ENCODE data around the gene MLST8. TPM values are rescaled to one million over a fixed set of nuclear protein-coding genes. Genes with fewer than 3 reads are reported as not detected.

Gene MLST8
- total RNA-seq, 1 experiment from 2014 or later, result 58.0 TPM

- Mint-ChIP-seq H3K4me1 (ENCODE audit: low read depth, unreplicated experiment) (no peaks in the 10 kb centered on the region), H3K36me3 (ENCODE audit: insufficient read depth, unreplicated experiment) (peaks cover 74% of the 10 kb centered on the region), H3K9me3 (ENCODE audit: low read depth, unreplicated experiment) (no peaks in the 10 kb centered on the region), H3K27me3 (ENCODE audit: unreplicated experiment) (no peaks in the 10 kb centered on the region), H3K27ac (ENCODE audit: unreplicated experiment) (no peak overlapping the region), H3K4me3 (ENCODE audit: low read depth, unreplicated experiment) (no peak overlapping the region)
- CTCF ChIA-PET, result interaction anchor here (0.9 kb wide), 1 partner anchor 14 kb away, joined by 3 read pairs; no protein-coding TSS in a partner anchor
- no peak for TF ChIP-seq CTCF (IDR thresholded peaks at IDR 0.05; ENCODE audit: unreplicated experiment)
- BruUV-seq (replicated peaks), result TSS peak; percentile 87
- intact Hi-C loops (cut with micrococcal nuclease; ENCODE audit: unreplicated experiment), result no loop called here
- no peak for DNase-seq
These were observed 27.7 kb upstream of the MLST8 start for GRCh38 chr16:2177561-2177960.

GRCh38 chr16:2178321-2179106 is 26.7 kb upstream of the MLST8 start:
- Mint-ChIP-seq H3K9me3 (ENCODE audit: low read depth, unreplicated experiment) (no peaks in the 10 kb centered on the region), H3K27me3 (ENCODE audit: unreplicated experiment) (no peaks in the 10 kb centered on the region), H3K4me3 (ENCODE audit: low read depth, unreplicated experiment) (no peak overlapping the region), H3K27ac (ENCODE audit: unreplicated experiment) (no peak overlapping the region), H3K4me1 (ENCODE audit: low read depth, unreplicated experiment) (no peaks in the 10 kb centered on the region), H3K36me3 (ENCODE audit: insufficient read depth, unreplicated experiment) (peaks cover 75% of the 10 kb centered on the region)
- CTCF ChIA-PET, result no interaction called here
- no peak for DNase-seq
- intact Hi-C loops (cut with micrococcal nuclease; ENCODE audit: unreplicated experiment), result no loop called here
- TF ChIP-seq CTCF (IDR thresholded peaks at IDR 0.05; ENCODE audit: unreplicated experiment), result no peak
- BruUV-seq (replicated peaks), result no TSS peak

GRCh38 chr16:2179107-2179501 is 26.1 kb upstream of the MLST8 start:
- Mint-ChIP-seq H3K9me3 (ENCODE audit: low read depth, unreplicated experiment) (no peaks in the 10 kb centered on the region), H3K4me1 (ENCODE audit: low read depth, unreplicated experiment) (peaks cover 1% of the 10 kb centered on the region), H3K27me3 (ENCODE audit: unreplicated experiment) (peaks cover 4% of the 10 kb centered on the region), H3K27ac (ENCODE audit: unreplicated experiment) (no peak overlapping the region), H3K4me3 (ENCODE audit: low read depth, unreplicated experiment) (no peak overlapping the region), H3K36me3 (ENCODE audit: insufficient read depth, unreplicated experiment) (peaks cover 73% of the 10 kb centered on the region)
- TF ChIP-seq CTCF (IDR thresholded peaks at IDR 0.05; ENCODE audit: unreplicated experiment), result no peak
- CTCF ChIA-PET, result no interaction called here
- no TSS peak for BruUV-seq (replicated peaks)
- intact Hi-C loops (cut with micrococcal nuclease; ENCODE audit: unreplicated experiment), result no loop called here
- no peak for DNase-seq

GRCh38 chr16:2179576-2179975 is 25.7 kb upstream of the MLST8 start:
- Mint-ChIP-seq H3K4me1 (ENCODE audit: low read depth, unreplicated experiment) (peaks cover 6% of the 10 kb centered on the region), H3K27me3 (ENCODE audit: unreplicated experiment) (peaks cover 8% of the 10 kb centered on the region), H3K36me3 (ENCODE audit: insufficient read depth, unreplicated experiment) (peaks cover 73% of the 10 kb centered on the region), H3K4me3 (ENCODE audit: low read depth, unreplicated experiment) (no peak overlapping the region), H3K27ac (ENCODE audit: unreplicated experiment) (no peak overlapping the region), H3K9me3 (ENCODE audit: low read depth, unreplicated experiment) (no peaks in the 10 kb centered on the region)
- no peak for TF ChIP-seq CTCF (IDR thresholded peaks at IDR 0.05; ENCODE audit: unreplicated experiment)
- intact Hi-C loops (cut with micrococcal nuclease; ENCODE audit: unreplicated experiment), result no loop called here
- CTCF ChIA-PET, result no interaction called here
- DNase-seq, result no peak
- BruUV-seq (replicated peaks), result no TSS peak

Measured in Calu3 (cell line).